Peyer's patch (tissue), 4 donors: ENCODE measurements around the gene CCDC190.

Experiments used
- CTCF ChIP-seq, 6 experiments: fragments of 450-650 bp in 4 of 6; fragments of 200-600 bp in 2 of 6; sonication (generic) in 1 of 6; IDR thresholded peaks; one replicate each; pipeline ENCODE4 v1.5.1; 2017 to 2019; ENCODE audit warnings: antibody characterized with exemption in 6 of 6, mild to moderate bottlenecking in 3 of 6, moderate library complexity in 1 of 6
- POLR2A ChIP-seq, 2 donors: fragments of 450-650 bp; IDR thresholded peaks; one replicate each; pipeline ENCODE4 v1.5.1; 2017; ENCODE audit warnings: antibody characterized with exemption in 2 of 2, mild to moderate bottlenecking in 2 of 2, moderate library complexity in 2 of 2

GRCh38 chr1:162903246-162903645, 42.3 kb upstream of the CCDC190 start:
- TF ChIP-seq CTCF (IDR thresholded peaks at IDR 0.05) (no peak), POLR2A (IDR thresholded peaks at IDR 0.05) (no peak)
